SK-N-SH treated with all-trans-retinoic acid at 6 μM for 48 hours (cell line): Measurements from ENCODE around the gene PUDP.

ENCODE experiments used
- ARNTL ChIP-seq: fragments of 450-650 bp; formaldehyde crosslinking; IDR thresholded peaks from 2 replicates; pipeline ENCODE4 v1.5.0; 2020; ENCODE audit warnings: low read depth, mild to moderate bottlenecking, moderate library complexity, borderline replicate concordance
- CSRNP3 ChIP-seq: fragments of 250-450 bp; sonication (Bioruptor Pico); IDR thresholded peaks from 2 replicates; pipeline ENCODE4 v1.5.1; 2021; ENCODE audit warnings: mild to moderate bottlenecking, moderate library complexity
- ESRRG ChIP-seq: fragments of 250-450 bp; sonication (Bioruptor Pico); IDR thresholded peaks from 2 replicates; pipeline ENCODE4 v1.6.1; 2021; ENCODE audit warnings: mild to moderate bottlenecking
- ISL1 ChIP-seq: fragments of 250-450 bp; sonication (Bioruptor Pico); IDR thresholded peaks from 2 replicates; pipeline ENCODE4 v2.1.2; 2022; ENCODE audit warnings: mild to moderate bottlenecking, moderate library complexity
- SNAI2 ChIP-seq: fragments of 250-450 bp; sonication (Bioruptor Pico); IDR thresholded peaks from 2 replicates; pipeline ENCODE4 v1.5.0; 2020; ENCODE audit warnings: mild to moderate bottlenecking, moderate library complexity
- TOX ChIP-seq: fragments of 250-450 bp; sonication (Bioruptor Pico); IDR thresholded peaks from 2 replicates; pipeline ENCODE4 v1.8.0; 2021; ENCODE audit warnings: mild to moderate bottlenecking, moderate library complexity, borderline replicate concordance
- TSHZ2 ChIP-seq: fragments of 250-450 bp; sonication (Bioruptor Pico); IDR thresholded peaks from 2 replicates; pipeline ENCODE4 v1.5.0; 2020; ENCODE audit warnings: mild to moderate bottlenecking, moderate library complexity
- ZFP3 ChIP-seq: fragments of 250-450 bp; sonication (Bioruptor Pico); IDR thresholded peaks from 2 replicates; pipeline ENCODE4 v1.5.0; 2020; ENCODE audit warnings: mild to moderate bottlenecking, moderate library complexity
- ZFP30 ChIP-seq: fragments of 450-650 bp; formaldehyde crosslinking; IDR thresholded peaks from 2 replicates; pipeline ENCODE4 v1.5.0; 2022; ENCODE audit warnings: mild to moderate bottlenecking, moderate library complexity
- TF ChIP-seq, protein P1 (sequence below): fragments of 250-450 bp; sonication (Bioruptor Pico); IDR thresholded peaks from 2 replicates; pipeline ENCODE4 v1.5.1; 2020; ENCODE audit warnings: low read depth, mild to moderate bottlenecking, moderate library complexity
- TF ChIP-seq, protein P2 (sequence below): fragments of 250-450 bp; sonication (Bioruptor Pico); IDR thresholded peaks from 2 replicates; pipeline ENCODE4 v1.8.0; 2020; ENCODE audit warnings: mild to moderate bottlenecking, moderate library complexity, borderline replicate concordance
- TF ChIP-seq, protein P3 (sequence below): fragments of 250-450 bp; sonication (Bioruptor Pico); IDR thresholded peaks from 2 replicates; pipeline ENCODE4 v1.8.0; 2021; ENCODE audit warnings: low read depth, mild to moderate bottlenecking, moderate library complexity, borderline replicate concordance

DNA sequence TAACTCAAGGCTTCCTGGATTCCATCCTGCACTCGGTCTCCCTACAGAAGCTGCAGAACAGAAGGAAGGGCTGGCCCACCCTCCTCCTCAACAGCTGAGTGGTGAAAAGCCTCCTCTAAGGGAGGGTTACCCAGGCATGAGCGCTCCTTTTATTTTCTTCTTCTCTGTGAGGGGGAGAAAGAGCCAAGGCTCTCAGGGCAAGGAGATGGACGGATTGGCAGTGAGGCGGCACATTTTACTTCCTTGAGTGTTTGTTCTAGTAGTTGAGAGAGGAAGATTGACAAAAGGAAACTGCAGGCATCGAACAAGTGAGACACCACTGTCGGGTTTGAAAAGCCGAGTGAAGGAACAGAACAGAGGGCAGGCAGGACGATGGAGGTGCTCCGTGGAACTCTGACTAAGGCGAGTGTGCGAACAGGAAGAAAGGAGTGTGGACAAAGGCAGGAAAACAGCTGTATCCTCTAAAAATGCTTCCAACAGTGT, 38.9 kb downstream of the PUDP start:
- TF ChIP-seq TSHZ2 (CRISPR knock-in tag) (no peak), SNAI2 (CRISPR knock-in tag) (no peak), ZFP3 (no peak), ZFP30 (CRISPR knock-in tag) (no peak), ESRRG (no peak), ISL1 (CRISPR knock-in tag) (no peak), ARNTL (no peak), CSRNP3 (no peak), TOX (CRISPR knock-in tag) (no peak)
- TF ChIP-seq, protein P1, sequence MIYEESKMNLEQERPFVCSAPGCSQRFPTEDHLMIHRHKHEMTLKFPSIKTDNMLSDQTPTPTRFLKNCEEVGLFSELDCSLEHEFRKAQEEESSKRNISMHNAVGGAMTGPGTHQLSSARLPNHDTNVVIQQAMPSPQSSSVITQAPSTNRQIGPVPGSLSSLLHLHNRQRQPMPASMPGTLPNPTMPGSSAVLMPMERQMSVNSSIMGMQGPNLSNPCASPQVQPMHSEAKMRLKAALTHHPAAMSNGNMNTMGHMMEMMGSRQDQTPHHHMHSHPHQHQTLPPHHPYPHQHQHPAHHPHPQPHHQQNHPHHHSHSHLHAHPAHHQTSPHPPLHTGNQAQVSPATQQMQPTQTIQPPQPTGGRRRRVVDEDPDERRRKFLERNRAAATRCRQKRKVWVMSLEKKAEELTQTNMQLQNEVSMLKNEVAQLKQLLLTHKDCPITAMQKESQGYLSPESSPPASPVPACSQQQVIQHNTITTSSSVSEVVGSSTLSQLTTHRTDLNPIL (CRISPR knock-in tag), result no peak
- TF ChIP-seq, protein P2, sequence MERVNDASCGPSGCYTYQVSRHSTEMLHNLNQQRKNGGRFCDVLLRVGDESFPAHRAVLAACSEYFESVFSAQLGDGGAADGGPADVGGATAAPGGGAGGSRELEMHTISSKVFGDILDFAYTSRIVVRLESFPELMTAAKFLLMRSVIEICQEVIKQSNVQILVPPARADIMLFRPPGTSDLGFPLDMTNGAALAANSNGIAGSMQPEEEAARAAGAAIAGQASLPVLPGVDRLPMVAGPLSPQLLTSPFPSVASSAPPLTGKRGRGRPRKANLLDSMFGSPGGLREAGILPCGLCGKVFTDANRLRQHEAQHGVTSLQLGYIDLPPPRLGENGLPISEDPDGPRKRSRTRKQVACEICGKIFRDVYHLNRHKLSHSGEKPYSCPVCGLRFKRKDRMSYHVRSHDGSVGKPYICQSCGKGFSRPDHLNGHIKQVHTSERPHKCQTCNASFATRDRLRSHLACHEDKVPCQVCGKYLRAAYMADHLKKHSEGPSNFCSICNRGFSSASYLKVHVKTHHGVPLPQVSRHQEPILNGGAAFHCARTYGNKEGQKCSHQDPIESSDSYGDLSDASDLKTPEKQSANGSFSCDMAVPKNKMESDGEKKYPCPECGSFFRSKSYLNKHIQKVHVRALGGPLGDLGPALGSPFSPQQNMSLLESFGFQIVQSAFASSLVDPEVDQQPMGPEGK (CRISPR knock-in tag), result no peak
- TF ChIP-seq, protein P3, sequence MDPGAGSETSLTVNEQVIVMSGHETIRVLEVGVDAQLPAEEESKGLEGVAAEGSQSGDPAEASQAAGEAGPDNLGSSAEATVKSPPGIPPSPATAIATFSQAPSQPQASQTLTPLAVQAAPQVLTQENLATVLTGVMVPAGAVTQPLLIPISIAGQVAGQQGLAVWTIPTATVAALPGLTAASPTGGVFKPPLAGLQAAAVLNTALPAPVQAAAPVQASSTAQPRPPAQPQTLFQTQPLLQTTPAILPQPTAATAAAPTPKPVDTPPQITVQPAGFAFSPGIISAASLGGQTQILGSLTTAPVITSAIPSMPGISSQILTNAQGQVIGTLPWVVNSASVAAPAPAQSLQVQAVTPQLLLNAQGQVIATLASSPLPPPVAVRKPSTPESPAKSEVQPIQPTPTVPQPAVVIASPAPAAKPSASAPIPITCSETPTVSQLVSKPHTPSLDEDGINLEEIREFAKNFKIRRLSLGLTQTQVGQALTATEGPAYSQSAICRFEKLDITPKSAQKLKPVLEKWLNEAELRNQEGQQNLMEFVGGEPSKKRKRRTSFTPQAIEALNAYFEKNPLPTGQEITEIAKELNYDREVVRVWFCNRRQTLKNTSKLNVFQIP (CRISPR knock-in tag), result no peak
